HCT116 (cell line): ENCODE data around the gene KIF21B.

Experiments used
- CBX3 ChIP-seq: IDR thresholded peaks from 2 replicates; pipeline ENCODE4 v1.6.1; 2012; ENCODE audit warnings: low read depth
- FOSL1 ChIP-seq: IDR thresholded peaks from 2 replicates; pipeline ENCODE4 v1.6.1; 2012; ENCODE audit warnings: low read depth
- JUND ChIP-seq: IDR thresholded peaks from 2 replicates; pipeline ENCODE4 v1.6.1; 2012
- POLR2A ChIP-seq: IDR thresholded peaks from 2 replicates; pipeline ENCODE4 v1.7.0; 2011; ENCODE audit warnings: borderline replicate concordance; ENCODE audit not compliant: insufficient read depth, insufficient read length; ENCODE audit errors: extremely low read depth
- POLR2AphosphoS5 ChIP-seq: IDR thresholded peaks from 2 replicates; pipeline ENCODE4 v1.6.1; 2011; ENCODE audit warnings: mild to moderate bottlenecking, low read depth, low read length, moderate library complexity
- RAD21 ChIP-seq: IDR thresholded peaks from 2 replicates; pipeline ENCODE4 v1.6.1; 2012; ENCODE audit warnings: low read depth, mild to moderate bottlenecking
- TCF7L2 ChIP-seq: IDR thresholded peaks from 2 replicates; pipeline ENCODE4 v1.7.0; 2011; ENCODE audit warnings: borderline replicate concordance, inconsistent platforms; ENCODE audit not compliant: insufficient read depth, insufficient read length; ENCODE audit errors: extremely low read depth
- TF ChIP-seq, protein P1 (sequence below): IDR thresholded peaks from 2 replicates; pipeline ENCODE4 v1.6.1; 2012
- TF ChIP-seq, protein P2 (sequence below), 3 experiments: fragments of 200-600 bp in 1 of 3; sonication (generic) in 1 of 3; IDR thresholded peaks in 2 of 3; conservative IDR thresholded peaks in 1 of 3; 2 replicates each; pipeline ENCODE4 v1.5.1; 2012 to 2017; ENCODE audit warnings: low read depth in 2 of 3, low read length in 2 of 3, antibody characterized with exemption in 1 of 3, borderline replicate concordance in 1 of 3, control low read depth in 1 of 3, mild to moderate bottlenecking in 1 of 3, mixed read lengths in 1 of 3, mixed run types in 1 of 3, moderate library complexity in 1 of 3; ENCODE audit not compliant: insufficient read depth in 1 of 3
- TF ChIP-seq, protein P3 (sequence below): IDR thresholded peaks from 2 replicates; pipeline ENCODE4 v1.6.1; 2012

DNA sequence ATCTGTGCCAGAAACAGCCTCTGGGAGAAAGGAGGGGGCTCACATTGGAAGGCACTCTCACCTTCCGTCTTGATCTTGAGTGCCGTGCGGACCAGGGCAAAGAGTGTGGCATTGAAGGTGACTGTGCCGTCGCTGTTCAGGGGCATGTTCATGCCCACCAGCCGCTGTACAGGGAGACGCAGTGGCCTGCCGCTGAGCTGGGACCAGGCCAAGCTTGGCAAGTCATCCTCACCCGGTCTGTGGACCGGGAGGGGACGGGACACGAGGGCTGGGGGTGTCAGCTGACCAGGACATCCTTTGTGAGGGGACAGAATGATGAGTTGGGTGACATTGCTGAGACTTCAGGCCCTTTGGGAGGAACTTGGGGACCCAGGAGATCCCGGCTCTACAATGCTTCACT, 25.0 kb upstream of the KIF21B start:
- TF ChIP-seq POLR2A (no peak), POLR2AphosphoS5 (no peak), TCF7L2 (no peak), CBX3 (no peak), RAD21 (no peak), JUND (no peak), FOSL1 (no peak)
- TF ChIP-seq, protein P1, sequence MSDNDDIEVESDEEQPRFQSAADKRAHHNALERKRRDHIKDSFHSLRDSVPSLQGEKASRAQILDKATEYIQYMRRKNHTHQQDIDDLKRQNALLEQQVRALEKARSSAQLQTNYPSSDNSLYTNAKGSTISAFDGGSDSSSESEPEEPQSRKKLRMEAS: no peak
- TF ChIP-seq, protein P2, sequence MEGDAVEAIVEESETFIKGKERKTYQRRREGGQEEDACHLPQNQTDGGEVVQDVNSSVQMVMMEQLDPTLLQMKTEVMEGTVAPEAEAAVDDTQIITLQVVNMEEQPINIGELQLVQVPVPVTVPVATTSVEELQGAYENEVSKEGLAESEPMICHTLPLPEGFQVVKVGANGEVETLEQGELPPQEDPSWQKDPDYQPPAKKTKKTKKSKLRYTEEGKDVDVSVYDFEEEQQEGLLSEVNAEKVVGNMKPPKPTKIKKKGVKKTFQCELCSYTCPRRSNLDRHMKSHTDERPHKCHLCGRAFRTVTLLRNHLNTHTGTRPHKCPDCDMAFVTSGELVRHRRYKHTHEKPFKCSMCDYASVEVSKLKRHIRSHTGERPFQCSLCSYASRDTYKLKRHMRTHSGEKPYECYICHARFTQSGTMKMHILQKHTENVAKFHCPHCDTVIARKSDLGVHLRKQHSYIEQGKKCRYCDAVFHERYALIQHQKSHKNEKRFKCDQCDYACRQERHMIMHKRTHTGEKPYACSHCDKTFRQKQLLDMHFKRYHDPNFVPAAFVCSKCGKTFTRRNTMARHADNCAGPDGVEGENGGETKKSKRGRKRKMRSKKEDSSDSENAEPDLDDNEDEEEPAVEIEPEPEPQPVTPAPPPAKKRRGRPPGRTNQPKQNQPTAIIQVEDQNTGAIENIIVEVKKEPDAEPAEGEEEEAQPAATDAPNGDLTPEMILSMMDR (IDR thresholded peaks at IDR 0.05 in 2 of 3, conservative IDR thresholded peaks at IDR 0.05 in 1 of 3; ENCODE audit: borderline replicate concordance in 1 of 3, insufficient read depth in 1 of 3, low read depth in 2 of 3, low read length in 2 of 3): no peak
- TF ChIP-seq, protein P3, sequence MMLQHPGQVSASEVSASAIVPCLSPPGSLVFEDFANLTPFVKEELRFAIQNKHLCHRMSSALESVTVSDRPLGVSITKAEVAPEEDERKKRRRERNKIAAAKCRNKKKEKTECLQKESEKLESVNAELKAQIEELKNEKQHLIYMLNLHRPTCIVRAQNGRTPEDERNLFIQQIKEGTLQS: no peak
